ENCODE results near the gene ELFN2.

The ELFN2 gene

DNA sequence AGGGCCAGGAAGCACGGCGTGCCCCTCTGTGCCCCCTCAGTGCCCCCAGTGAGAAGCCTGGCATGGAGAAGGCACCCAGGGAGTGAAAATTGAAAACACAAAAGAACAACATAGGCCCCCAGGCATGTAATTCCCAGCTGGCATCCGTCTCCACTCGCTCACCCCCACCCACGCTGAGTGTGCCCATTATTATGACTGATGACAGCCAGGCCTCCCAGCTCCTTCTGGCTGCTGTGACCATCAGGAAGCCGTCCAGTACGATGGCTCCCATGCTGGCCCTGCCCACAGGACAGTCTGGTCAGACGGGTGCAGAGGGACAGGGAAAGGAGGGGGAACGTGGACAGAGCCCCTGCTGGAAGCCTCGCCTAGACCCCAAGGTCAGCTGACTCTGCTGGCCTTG is 30.1 kb downstream of the ELFN2 start:
- CTCF ChIA-PET: no interaction called here

GRCh38 chr22:37396488-37397084 is 30.7 kb downstream of the ELFN2 start:
- CTCF ChIA-PET: interaction anchor here (0.7 to 1.0 kb wide), 3 partner anchors 35 to 420 kb away, joined by 3 to 5 read pairs (median 4); no protein-coding TSS in a partner anchor
- H3K27ac ChIP-seq (ENCODE audit: extremely low read depth, low read depth, low read length): no peak overlapping the region
- H3K36me3 ChIP-seq (ENCODE audit: control insufficient read depth in 2 of 2, insufficient read depth in 1 of 2, low read length in 2 of 2): no peaks in the 10 kb centered on the region
- H3K4me1 ChIP-seq (ENCODE audit: control insufficient read depth, insufficient read depth, low read length): no peaks in the 10 kb centered on the region
- H3K9me3 ChIP-seq (ENCODE audit: control insufficient read depth, insufficient read depth, low read depth, low read length): no peaks in the 10 kb centered on the region
- POLR2A ChIA-PET: interaction anchor here (1.1 kb wide), 1 partner anchor 17 kb away, joined by 3 read pairs; no protein-coding TSS in a partner anchor
- H3K4me3 ChIP-seq (ENCODE audit: low read depth, low read length): no peak overlapping the region
- TF ChIP-seq ZNF596 (tag by site-specific recombination; IDR thresholded peaks at IDR 0.05) (no peak), ZNF621 (tag by site-specific recombination; IDR thresholded peaks at IDR 0.05) (no peak), ZBTB11 (tag by site-specific recombination; conservative IDR thresholded peaks at IDR 0.05; ENCODE audit: low read depth) (no peak), ZNF426 (tag by site-specific recombination; IDR thresholded peaks at IDR 0.05) (no peak), ZNF266 (tag by site-specific recombination; IDR thresholded peaks at IDR 0.05; ENCODE audit: low read depth) (no peak), ZNF785 (tag by site-specific recombination; IDR thresholded peaks at IDR 0.05) (no peak)

More for the DNA sequence above, 30.1 kb downstream of the ELFN2 start:
- no peaks in the 10 kb centered on the region for H3K9me3 ChIP-seq (ENCODE audit: control insufficient read depth, insufficient read depth, low read depth, low read length)
- no peak for TF ChIP-seq ZNF518A (tag by site-specific recombination; conservative IDR thresholded peaks at IDR 0.05; ENCODE audit: low read depth)
- peak; percentile 30 for TF ChIP-seq ZIC2 (tag by site-specific recombination; IDR thresholded peaks at IDR 0.05)
- no peak for TF ChIP-seq ZNF18 (tag by site-specific recombination; IDR thresholded peaks at IDR 0.05)
- TF ChIP-seq, protein P1, sequence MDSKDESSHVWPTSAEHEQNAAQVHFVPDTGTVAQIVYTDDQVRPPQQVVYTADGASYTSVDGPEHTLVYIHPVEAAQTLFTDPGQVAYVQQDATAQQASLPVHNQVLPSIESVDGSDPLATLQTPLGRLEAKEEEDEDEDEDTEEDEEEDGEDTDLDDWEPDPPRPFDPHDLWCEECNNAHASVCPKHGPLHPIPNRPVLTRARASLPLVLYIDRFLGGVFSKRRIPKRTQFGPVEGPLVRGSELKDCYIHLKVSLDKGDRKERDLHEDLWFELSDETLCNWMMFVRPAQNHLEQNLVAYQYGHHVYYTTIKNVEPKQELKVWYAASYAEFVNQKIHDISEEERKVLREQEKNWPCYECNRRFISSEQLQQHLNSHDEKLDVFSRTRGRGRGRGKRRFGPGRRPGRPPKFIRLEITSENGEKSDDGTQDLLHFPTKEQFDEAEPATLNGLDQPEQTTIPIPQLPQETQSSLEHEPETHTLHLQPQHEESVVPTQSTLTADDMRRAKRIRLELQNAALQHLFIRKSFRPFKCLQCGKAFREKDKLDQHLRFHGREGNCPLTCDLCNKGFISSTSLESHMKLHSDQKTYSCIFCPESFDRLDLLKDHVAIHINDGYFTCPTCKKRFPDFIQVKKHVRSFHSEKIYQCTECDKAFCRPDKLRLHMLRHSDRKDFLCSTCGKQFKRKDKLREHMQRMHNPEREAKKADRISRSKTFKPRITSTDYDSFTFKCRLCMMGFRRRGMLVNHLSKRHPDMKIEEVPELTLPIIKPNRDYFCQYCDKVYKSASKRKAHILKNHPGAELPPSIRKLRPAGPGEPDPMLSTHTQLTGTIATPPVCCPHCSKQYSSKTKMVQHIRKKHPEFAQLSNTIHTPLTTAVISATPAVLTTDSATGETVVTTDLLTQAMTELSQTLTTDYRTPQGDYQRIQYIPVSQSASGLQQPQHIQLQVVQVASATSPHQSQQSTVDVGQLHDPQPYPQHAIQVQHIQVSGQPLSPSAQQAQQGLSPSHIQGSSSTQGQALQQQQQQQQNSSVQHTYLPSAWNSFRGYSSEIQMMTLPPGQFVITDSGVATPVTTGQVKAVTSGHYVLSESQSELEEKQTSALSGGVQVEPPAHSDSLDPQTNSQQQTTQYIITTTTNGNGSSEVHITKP (tag by site-specific recombination; IDR thresholded peaks at IDR 0.05): no peak
- no peaks in the 10 kb centered on the region for H3K36me3 ChIP-seq (ENCODE audit: control insufficient read depth in 2 of 2, insufficient read depth in 1 of 2, low read length in 2 of 2)
- no peak overlapping the region for H3K4me3 ChIP-seq (ENCODE audit: low read depth, low read length)
- H3K4me1 ChIP-seq (ENCODE audit: control insufficient read depth, insufficient read depth, low read length): no peaks in the 10 kb centered on the region
- POLR2A ChIA-PET: interaction anchor here (0.6 to 1.1 kb wide), 2 partner anchors 16 to 378 kb away, joined by 3 read pairs; partner anchors contain the start of genes MPST and TST
- H3K27ac ChIP-seq (ENCODE audit: extremely low read depth, low read depth, low read length): no peak overlapping the region
